ENCODE measurements around the gene SYNE1. TPM values are rescaled to one million over a fixed set of nuclear protein-coding genes. Genes with fewer than 3 reads are reported as not detected.

Gene SYNE1
- total RNA-seq, 6 donors from 2014 or later, result 160 to 859 (median 490) TPM

- Histone ChIP-seq H3K27ac (no peak overlapping the region), H3K4me1 (no peaks in the 10 kb centered on the region), H3K36me3 (peaks cover 0 to 11% (median 4%) of the 10 kb centered on the region in 4 donors), H3K9me3 (no peaks in the 10 kb centered on the region), H3K4me3 (peak overlapping the region in 2 of 4 donors; percentile 8 to 18), H3K27me3 (no peaks in the 10 kb centered on the region)
- 72 to 83% methylated on average over 11 of the region's 11 CpGs for WGBS, 2 donors
- peak in 1 of 2 donors; percentile 39 for ATAC-seq (ENCODE audit: low FRiP score in 2 of 2)
- DNase-seq, result no peak
- no peak for TF ChIP-seq EP300 (IDR thresholded peaks at IDR 0.05)
- TF ChIP-seq, protein P1, sequence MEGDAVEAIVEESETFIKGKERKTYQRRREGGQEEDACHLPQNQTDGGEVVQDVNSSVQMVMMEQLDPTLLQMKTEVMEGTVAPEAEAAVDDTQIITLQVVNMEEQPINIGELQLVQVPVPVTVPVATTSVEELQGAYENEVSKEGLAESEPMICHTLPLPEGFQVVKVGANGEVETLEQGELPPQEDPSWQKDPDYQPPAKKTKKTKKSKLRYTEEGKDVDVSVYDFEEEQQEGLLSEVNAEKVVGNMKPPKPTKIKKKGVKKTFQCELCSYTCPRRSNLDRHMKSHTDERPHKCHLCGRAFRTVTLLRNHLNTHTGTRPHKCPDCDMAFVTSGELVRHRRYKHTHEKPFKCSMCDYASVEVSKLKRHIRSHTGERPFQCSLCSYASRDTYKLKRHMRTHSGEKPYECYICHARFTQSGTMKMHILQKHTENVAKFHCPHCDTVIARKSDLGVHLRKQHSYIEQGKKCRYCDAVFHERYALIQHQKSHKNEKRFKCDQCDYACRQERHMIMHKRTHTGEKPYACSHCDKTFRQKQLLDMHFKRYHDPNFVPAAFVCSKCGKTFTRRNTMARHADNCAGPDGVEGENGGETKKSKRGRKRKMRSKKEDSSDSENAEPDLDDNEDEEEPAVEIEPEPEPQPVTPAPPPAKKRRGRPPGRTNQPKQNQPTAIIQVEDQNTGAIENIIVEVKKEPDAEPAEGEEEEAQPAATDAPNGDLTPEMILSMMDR (IDR thresholded peaks at IDR 0.05), result no peak
- TF ChIP-seq POLR2A (IDR thresholded peaks at IDR 0.05), result no peak
- TF ChIP-seq POLR2AphosphoS5 (IDR thresholded peaks at IDR 0.05), result no peak
Observed at GRCh38 chr6:152471456-152472265, 165.5 kb downstream of the SYNE1 start.

- H3K4me1 ChIP-seq, result no peaks in the 10 kb centered on the region
- peak overlapping the region in 2 of 4 donors; percentile 28 to 29 for H3K4me3 ChIP-seq
- H3K9me3 ChIP-seq, result no peaks in the 10 kb centered on the region
- H3K36me3 ChIP-seq, result peaks cover 0 to 14% (median 7%) of the 10 kb centered on the region in 4 donors
- no peaks in the 10 kb centered on the region for H3K27me3 ChIP-seq
- H3K27ac ChIP-seq, result no peak overlapping the region
- DNase-seq (no peak), ATAC-seq (ENCODE audit: low FRiP score in 2 of 2) (no peak)
- no peak for TF ChIP-seq POLR2AphosphoS5 (IDR thresholded peaks at IDR 0.05)
- TF ChIP-seq, protein P1 (IDR thresholded peaks at IDR 0.05), result no peak
- 51 to 63% methylated on average over 7 of the region's 7 CpGs for WGBS, 2 donors
Observed at GRCh38 chr6:152463164-152463563, 174.0 kb downstream of the SYNE1 start.

DNA sequence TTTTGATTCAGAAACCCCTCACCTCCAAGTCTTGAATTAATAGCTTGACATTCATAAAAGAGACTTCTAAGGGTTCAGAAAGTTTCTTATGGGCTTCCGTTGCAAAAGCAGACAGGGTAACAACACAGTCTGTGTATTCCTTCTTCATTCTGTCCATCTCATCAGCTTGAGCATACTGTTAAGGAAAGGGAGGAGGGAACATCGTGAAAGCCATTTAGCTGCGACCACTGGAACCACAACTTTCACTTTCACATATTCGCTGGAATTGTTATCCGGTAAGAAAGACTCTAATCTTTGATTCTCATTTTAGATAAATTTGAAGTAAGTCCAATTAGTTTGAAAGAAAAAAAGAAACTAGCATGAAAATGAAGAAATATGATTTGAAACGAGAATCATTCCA, 174.4 kb downstream of the SYNE1 start:
- no peak overlapping the region for H3K27ac ChIP-seq
- no peak for DNase-seq
- peak overlapping the region in 2 of 4 donors; percentile 28 to 29 for H3K4me3 ChIP-seq

GRCh38 chr6:152461556-152461955, 175.6 kb downstream of the SYNE1 start:
- 76 to 77% methylated on average over 5 of the region's 5 CpGs for WGBS, 2 donors
- ATAC-seq (ENCODE audit: low FRiP score in 2 of 2), result no peak
- no peak for TF ChIP-seq POLR2A (IDR thresholded peaks at IDR 0.05)
- no peak for TF ChIP-seq POLR2AphosphoS5 (IDR thresholded peaks at IDR 0.05)
- TF ChIP-seq, protein P1 (IDR thresholded peaks at IDR 0.05), result no peak
- no peak for TF ChIP-seq EP300 (IDR thresholded peaks at IDR 0.05)

More for the DNA sequence above, 174.4 kb downstream of the SYNE1 start:
- 44 to 47% methylated on average over 6 of the region's 6 CpGs for WGBS, 2 donors
- ATAC-seq (ENCODE audit: low FRiP score in 2 of 2), result no peak
- no peaks in the 10 kb centered on the region for H3K27me3 ChIP-seq
- no peaks in the 10 kb centered on the region for H3K4me1 ChIP-seq
- TF ChIP-seq, protein P1 (IDR thresholded peaks at IDR 0.05), result no peak
- TF ChIP-seq POLR2AphosphoS5 (IDR thresholded peaks at IDR 0.05), result no peak
- no peak for TF ChIP-seq POLR2A (IDR thresholded peaks at IDR 0.05)
- TF ChIP-seq EP300 (IDR thresholded peaks at IDR 0.05), result no peak
- peaks cover 0 to 16% (median 7%) of the 10 kb centered on the region in 4 donors for H3K36me3 ChIP-seq
- H3K9me3 ChIP-seq, result no peaks in the 10 kb centered on the region

More at GRCh38 chr6:152461556-152461955, 175.6 kb downstream of the SYNE1 start:
- Histone ChIP-seq H3K4me1 (no peaks in the 10 kb centered on the region), H3K27ac (no peak overlapping the region), H3K9me3 (no peaks in the 10 kb centered on the region), H3K36me3 (peaks cover 0 to 16% (median 7%) of the 10 kb centered on the region in 4 donors), H3K4me3 (no peak overlapping the region), H3K27me3 (no peaks in the 10 kb centered on the region)
- no peak for DNase-seq

All from upper lobe of left lung (tissue), 6 donors.